BJ (cell line): Measurements from ENCODE around the gene PLA2G5. TPM values are rescaled to one million over a fixed set of nuclear protein-coding genes. Genes with fewer than 3 reads are reported as not detected.

Source experiments
- CTCF ChIA-PET: fragments of 350-600 bp; formaldehyde crosslinking; extraction: SDS; loops from one replicate; lab custom pipeline; 2021; ENCODE audit warnings: antibody characterized with exemption, inconsistent platforms; lab: Yijun Ruan, JAX
- POLR2A ChIA-PET: fragments of 300-600 bp; sonication (Branson Sonifier 250); formaldehyde crosslinking; extraction: SDS; loops from one replicate; lab custom pipeline; 2021; ENCODE audit warnings: antibody characterized with exemption; lab: Charles Lee
- DNase-seq: peaks from one replicate; pipeline ENCODE4 v3.0.0-alpha.2; 2011; ENCODE audit warnings: low read depth
- H3K27me3 ChIP-seq: 2 replicates; pipeline ENCODE4 v1.6.0; 2011; ENCODE audit warnings: low read length; ENCODE audit not compliant: control insufficient read depth, insufficient read depth
- H3K36me3 ChIP-seq: 2 replicates; pipeline ENCODE4 v1.5.1; 2011; ENCODE audit warnings: low read length; ENCODE audit not compliant: control insufficient read depth, insufficient read depth
- H3K4me3 ChIP-seq: 2 replicates; pipeline ENCODE4 v1.5.1; 2011; ENCODE audit warnings: low read depth, mild to moderate bottlenecking, control low read depth, low read length
- polyA plus RNA-seq: library from polyadenylated mRNA; depleted of rRNA; stranded (reverse); fragments of >200 nt; gene quantifications from 2 replicates; pipeline ENCODE4 v1.2.3, GENCODE V29; 2011
- TF ChIP-seq, protein P1 (sequence below): IDR thresholded peaks from 2 replicates; pipeline ENCODE4 v1.5.1; 2011; ENCODE audit warnings: low read depth, mild to moderate bottlenecking, control low read depth, inconsistent platforms, low read length, moderate library complexity; ENCODE audit not compliant: insufficient read depth

PLA2G5 gene
- polyA plus RNA-seq, 1 experiment: not detected

DNA sequence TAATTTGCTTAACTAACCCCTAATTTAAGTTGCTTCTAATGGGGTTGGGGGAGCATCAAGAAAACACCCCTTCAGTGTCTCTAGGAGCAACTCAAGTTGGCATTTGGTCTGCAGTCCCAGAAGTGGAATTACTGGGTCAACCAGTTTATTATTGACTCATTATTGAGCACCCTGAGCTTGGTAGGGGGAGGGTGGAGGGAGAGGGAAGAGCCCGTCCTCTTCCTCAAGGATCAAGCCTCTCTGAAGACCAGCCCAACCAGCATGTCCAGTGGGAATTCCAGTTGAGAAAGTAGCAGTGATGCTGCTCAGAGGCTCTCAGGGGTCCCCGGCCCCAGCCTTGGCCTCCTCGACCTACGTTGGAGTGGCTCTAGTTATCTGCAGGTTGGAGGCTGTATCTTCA lies 67.1 kb downstream of the PLA2G5 start:
- ChIA-PET CTCF (interaction anchor here (2.5 kb wide), 1 partner anchor 15 kb away, joined by 10 read pairs; no protein-coding TSS in a partner anchor), POLR2A (no interaction called here)
- no peaks in the 10 kb centered on the region for H3K36me3 ChIP-seq
- H3K27me3 ChIP-seq: no peaks in the 10 kb centered on the region
- TF ChIP-seq, protein P1, sequence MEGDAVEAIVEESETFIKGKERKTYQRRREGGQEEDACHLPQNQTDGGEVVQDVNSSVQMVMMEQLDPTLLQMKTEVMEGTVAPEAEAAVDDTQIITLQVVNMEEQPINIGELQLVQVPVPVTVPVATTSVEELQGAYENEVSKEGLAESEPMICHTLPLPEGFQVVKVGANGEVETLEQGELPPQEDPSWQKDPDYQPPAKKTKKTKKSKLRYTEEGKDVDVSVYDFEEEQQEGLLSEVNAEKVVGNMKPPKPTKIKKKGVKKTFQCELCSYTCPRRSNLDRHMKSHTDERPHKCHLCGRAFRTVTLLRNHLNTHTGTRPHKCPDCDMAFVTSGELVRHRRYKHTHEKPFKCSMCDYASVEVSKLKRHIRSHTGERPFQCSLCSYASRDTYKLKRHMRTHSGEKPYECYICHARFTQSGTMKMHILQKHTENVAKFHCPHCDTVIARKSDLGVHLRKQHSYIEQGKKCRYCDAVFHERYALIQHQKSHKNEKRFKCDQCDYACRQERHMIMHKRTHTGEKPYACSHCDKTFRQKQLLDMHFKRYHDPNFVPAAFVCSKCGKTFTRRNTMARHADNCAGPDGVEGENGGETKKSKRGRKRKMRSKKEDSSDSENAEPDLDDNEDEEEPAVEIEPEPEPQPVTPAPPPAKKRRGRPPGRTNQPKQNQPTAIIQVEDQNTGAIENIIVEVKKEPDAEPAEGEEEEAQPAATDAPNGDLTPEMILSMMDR: no peak
- no peak for DNase-seq
- H3K4me3 ChIP-seq: no peak overlapping the region

GRCh38 chr1:20137604-20138003 lies 67.6 kb downstream of the PLA2G5 start:
- TF ChIP-seq, protein P1: no peak
- CTCF ChIA-PET: no interaction called here
- Histone ChIP-seq H3K36me3 (no peaks in the 10 kb centered on the region), H3K27me3 (no peaks in the 10 kb centered on the region), H3K4me3 (no peak overlapping the region)
- POLR2A ChIA-PET: no interaction called here
- no peak for DNase-seq

GRCh38 chr1:20138346-20138745 lies 68.4 kb downstream of the PLA2G5 start:
- ChIA-PET CTCF (interaction anchor here (0.6 kb wide), 1 partner anchor 27 kb away, joined by 3 read pairs; no protein-coding TSS in a partner anchor), POLR2A (no interaction called here)
- no peak overlapping the region for H3K4me3 ChIP-seq
- no peak for DNase-seq
- TF ChIP-seq, protein P1: no peak
- H3K36me3 ChIP-seq: no peaks in the 10 kb centered on the region
- H3K27me3 ChIP-seq: no peaks in the 10 kb centered on the region

GRCh38 chr1:20138961-20139550 lies 69.1 kb downstream of the PLA2G5 start, which contains the start of gene PLA2G2F:
Gene PLA2G2F (plus strand): TSS chr1:20139323. CDS start chr1:20139428, 105 bp downstream.
- Histone ChIP-seq H3K27me3 (peaks cover 2% of the 10 kb centered on the region; the same call in 1 of the 2 replicates), H3K36me3 (no peaks in the 10 kb centered on the region), H3K4me3 (no peak within 1 kb of the TSS)
- POLR2A ChIA-PET: no interaction called here
- DNase-seq: no peak
- TF ChIP-seq, protein P1: no peak
- CTCF ChIA-PET: no interaction called here

DNA sequence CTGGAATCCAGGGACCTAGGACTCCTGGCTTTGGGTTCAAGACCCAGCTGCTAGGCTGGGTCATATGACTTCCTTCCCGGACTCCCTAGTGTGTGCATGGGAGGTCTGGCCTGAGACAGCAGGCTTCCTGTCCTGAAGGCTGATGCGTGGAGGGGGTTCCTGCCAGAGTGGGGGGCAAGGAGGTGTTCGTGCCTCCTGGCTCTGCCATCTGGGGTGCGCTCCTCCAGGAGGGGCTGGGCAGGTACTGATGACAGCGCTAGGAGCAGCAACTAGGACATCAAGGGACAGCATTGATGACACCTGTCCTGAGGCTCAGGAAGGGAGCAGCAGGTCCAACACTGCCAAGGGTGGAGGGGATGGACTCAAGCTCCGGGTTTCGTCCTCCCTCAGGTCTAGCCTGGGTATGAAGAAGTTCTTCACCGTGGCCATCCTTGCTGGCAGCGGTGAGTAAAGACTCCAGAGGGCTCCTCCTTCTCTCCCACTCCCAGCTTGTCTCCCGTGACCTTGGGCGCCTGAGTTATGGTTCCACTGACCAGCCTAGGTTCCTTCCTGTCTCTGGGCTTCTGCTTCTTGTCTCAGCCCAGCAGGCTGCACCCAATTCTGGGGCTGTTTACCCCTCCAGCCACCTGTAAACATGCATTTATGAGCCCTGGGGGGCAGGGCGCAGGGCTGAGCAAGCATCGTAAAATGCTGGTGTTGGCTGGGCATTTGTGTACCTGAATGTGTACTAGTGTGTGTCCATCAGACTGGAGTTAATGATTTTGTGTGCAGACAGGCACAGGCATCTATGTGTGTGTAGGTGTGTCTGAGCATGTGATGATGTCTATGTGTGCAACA lies 70.0 kb downstream of the PLA2G5 start:
- Histone ChIP-seq H3K4me3 (no peak overlapping the region), H3K27me3 (peaks cover 2% of the 10 kb centered on the region; the same call in 1 of the 2 replicates), H3K36me3 (no peaks in the 10 kb centered on the region)
- TF ChIP-seq, protein P1: no peak
- no peak for DNase-seq
- POLR2A ChIA-PET: no interaction called here
- CTCF ChIA-PET: no interaction called here
